WERI-Rb-1 (cell line): ENCODE measurements around the gene RHCG.
A peak's percentile ranks its signal among the peaks of the same experiment; 100 is the strongest.

ENCODE experiments used
- DNase-seq: peaks from one replicate; pipeline ENCODE4 v3.0.0-alpha.2; 2020
- H3K27ac ChIP-seq: fragments of 250-450 bp; sonication (Bioruptor Pico); 2 replicates; pipeline ENCODE4 v1.5.1; 2020; ENCODE audit warnings: mild to moderate bottlenecking, moderate library complexity
- H3K27me3 ChIP-seq: fragments of 250-450 bp; sonication (Bioruptor Pico); 2 replicates; pipeline ENCODE4 v1.5.1; 2021; ENCODE audit warnings: mild to moderate bottlenecking, low read depth, moderate library complexity; ENCODE audit not compliant: insufficient read depth, severe bottlenecking
- H3K36me3 ChIP-seq: fragments of 250-450 bp; sonication (Bioruptor Pico); 2 replicates; pipeline ENCODE4 v1.5.1; 2020; ENCODE audit warnings: mild to moderate bottlenecking, moderate library complexity
- H3K4me3 ChIP-seq: 2 replicates; pipeline ENCODE4 v1.5.1; 2011; ENCODE audit warnings: low read depth, mild to moderate bottlenecking, control low read depth, low read length
- H3K9me3 ChIP-seq: fragments of 250-450 bp; sonication (Bioruptor Pico); 2 replicates; pipeline ENCODE4 v1.5.1; 2021; ENCODE audit warnings: mild to moderate bottlenecking, moderate library complexity; ENCODE audit not compliant: severe bottlenecking
- CTCF ChIP-seq: IDR thresholded peaks from 2 replicates; pipeline ENCODE4 v1.5.1; 2011; ENCODE audit warnings: low read depth, mild to moderate bottlenecking, control low read depth, inconsistent platforms, low read length

The RHCG gene

GRCh38 chr15:89480505-89480904 is 15.9 kb downstream of the RHCG start:
- DNase-seq, result no peak
- Histone ChIP-seq H3K4me3 (no peak overlapping the region), H3K27ac (no peak overlapping the region), H3K36me3 (no peaks in the 10 kb centered on the region), H3K9me3 (no peaks in the 10 kb centered on the region), H3K27me3 (no peaks in the 10 kb centered on the region)
- TF ChIP-seq CTCF, result no peak

GRCh38 chr15:89479173-89479572 is 17.2 kb downstream of the RHCG start:
- DNase-seq, result no peak
- H3K27me3 ChIP-seq, result no peaks in the 10 kb centered on the region
- TF ChIP-seq CTCF, result no peak
- H3K9me3 ChIP-seq, result no peaks in the 10 kb centered on the region
- H3K4me3 ChIP-seq, result no peak overlapping the region
- no peaks in the 10 kb centered on the region for H3K36me3 ChIP-seq
- H3K27ac ChIP-seq, result no peak overlapping the region

- H3K4me3 ChIP-seq, result no peak overlapping the region
- DNase-seq, result no peak
- no peak overlapping the region for H3K27ac ChIP-seq
- H3K36me3 ChIP-seq, result no peaks in the 10 kb centered on the region
- H3K27me3 ChIP-seq, result no peaks in the 10 kb centered on the region
- no peak for TF ChIP-seq CTCF
- no peaks in the 10 kb centered on the region for H3K9me3 ChIP-seq
Observed at GRCh38 chr15:89477411-89478242, 18.8 kb downstream of the RHCG start.

- H3K27ac ChIP-seq, result no peak overlapping the region
- no peaks in the 10 kb centered on the region for H3K36me3 ChIP-seq
- DNase-seq, result no peak
- no peak overlapping the region for H3K4me3 ChIP-seq
- H3K9me3 ChIP-seq, result no peaks in the 10 kb centered on the region
- no peak for TF ChIP-seq CTCF
- no peaks in the 10 kb centered on the region for H3K27me3 ChIP-seq
Observed at GRCh38 chr15:89475661-89476060, 20.7 kb downstream of the RHCG start.

- no peak overlapping the region for H3K27ac ChIP-seq
- H3K4me3 ChIP-seq, result no peak overlapping the region
- H3K36me3 ChIP-seq, result no peaks in the 10 kb centered on the region
- no peaks in the 10 kb centered on the region for H3K27me3 ChIP-seq
- peak; percentile 81 for DNase-seq
- H3K9me3 ChIP-seq, result peaks cover 5% of the 10 kb centered on the region
- peak; percentile 98 for TF ChIP-seq CTCF
Observed at GRCh38 chr15:89472785-89473256, 23.6 kb downstream of the RHCG start.
